ENCODE measurements around the gene LENG8.
"Not testable (repeated sequence)": the region's sequence is repeated elsewhere in the genome, so short reads cannot be mapped to it uniquely, and the experiment has no call there.

The LENG8 gene

GRCh38 chr19:54462047-54462654, 13.2 kb downstream of the LENG8 start:
- no peak for DNase-seq

DNA sequence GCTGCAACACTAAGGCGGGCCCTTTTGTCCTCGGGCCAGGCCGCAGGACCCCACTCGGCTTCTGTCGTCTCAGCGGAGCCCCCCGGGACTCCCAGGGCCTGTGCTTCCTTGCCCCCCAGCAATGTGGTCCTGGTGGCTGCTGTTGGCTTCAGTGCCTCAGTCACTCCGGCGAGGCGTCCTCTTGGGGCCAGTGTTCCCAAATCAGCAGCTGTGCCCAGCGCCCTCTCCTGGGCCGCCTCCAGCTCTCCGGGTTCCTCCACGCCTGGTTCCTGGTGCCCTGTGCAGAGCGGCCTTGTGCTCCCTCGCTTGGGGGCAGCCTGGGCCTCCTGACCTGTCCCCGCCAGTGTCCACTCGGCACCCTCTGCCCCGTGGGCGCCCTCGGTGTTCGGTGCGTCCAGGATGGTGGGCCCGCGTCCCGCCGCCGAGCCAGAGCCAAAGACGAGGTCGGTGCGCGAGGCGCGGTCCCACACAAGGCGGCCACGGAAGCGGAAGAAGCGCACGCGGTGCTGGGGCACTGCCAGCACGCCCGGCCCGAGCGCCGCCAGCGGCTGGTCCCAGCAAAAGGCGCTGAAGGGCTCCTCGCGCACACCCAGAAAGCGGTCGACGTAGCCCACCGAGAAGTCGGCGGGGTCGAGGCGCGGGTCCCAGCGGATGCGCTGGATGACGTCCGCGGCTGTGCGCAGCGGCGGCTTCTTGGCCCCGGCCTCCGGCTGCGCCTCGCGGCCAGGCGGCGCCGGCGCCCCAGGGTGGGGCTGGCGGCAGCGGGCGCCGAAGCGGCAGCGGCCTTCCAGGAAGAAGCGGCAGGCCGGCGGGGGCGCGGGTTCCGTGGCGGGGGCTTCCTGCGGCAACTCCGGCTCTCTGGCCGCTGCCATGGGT, 13.9 kb downstream of the LENG8 start:
- DNase-seq = peak; percentile 62 to 73

- peak; percentile 97 to 99 for DNase-seq
Measured at GRCh38 chr19:54463531-54464043, 14.6 kb downstream of the LENG8 start, which contains the start of gene LENG9. Gene LENG9 (minus strand): TSS chr19:54463778. CDS start chr19:54463526, 252 bp downstream.

DNA sequence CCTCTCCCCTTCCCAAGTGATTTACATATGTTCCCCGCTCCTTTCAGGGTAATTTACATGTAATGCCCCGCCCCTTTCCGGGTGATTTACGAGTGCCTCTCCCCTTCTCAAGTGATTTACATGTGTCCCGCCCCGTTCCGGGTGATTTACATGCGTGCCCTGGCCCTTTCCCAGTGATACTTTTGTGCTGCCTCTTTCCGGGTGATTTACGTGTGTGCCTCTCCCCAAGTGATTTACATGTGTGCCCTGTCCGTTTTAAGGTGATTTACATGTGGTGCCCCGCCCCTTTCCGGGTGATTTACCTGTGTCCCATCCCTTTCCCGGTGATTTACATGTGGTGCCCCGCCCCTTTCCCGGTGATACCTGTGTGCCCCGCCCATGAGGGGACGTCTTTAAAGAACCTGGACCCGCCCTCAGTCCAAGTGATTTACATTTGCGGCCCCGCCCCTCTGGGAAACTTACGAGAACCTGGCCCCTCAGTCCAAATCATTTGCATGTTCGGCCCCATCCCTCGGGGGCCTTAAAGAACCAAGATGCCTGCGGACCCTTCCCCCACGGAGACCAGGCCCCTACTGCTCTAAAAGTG, 15.1 kb downstream of the LENG8 start:
- peak; percentile 91 to 92 for DNase-seq

- peak; percentile 77 to 79 for DNase-seq
Measured at GRCh38 chr19:54464630-54465425, 15.8 kb downstream of the LENG8 start.

GRCh38 chr19:54465426-54466109, 16.6 kb downstream of the LENG8 start:
- DNase-seq = no peak

- not testable (repeated sequence) for DNase-seq
Measured at GRCh38 chr19:54466110-54466480, 17.1 kb downstream of the LENG8 start.

DNA sequence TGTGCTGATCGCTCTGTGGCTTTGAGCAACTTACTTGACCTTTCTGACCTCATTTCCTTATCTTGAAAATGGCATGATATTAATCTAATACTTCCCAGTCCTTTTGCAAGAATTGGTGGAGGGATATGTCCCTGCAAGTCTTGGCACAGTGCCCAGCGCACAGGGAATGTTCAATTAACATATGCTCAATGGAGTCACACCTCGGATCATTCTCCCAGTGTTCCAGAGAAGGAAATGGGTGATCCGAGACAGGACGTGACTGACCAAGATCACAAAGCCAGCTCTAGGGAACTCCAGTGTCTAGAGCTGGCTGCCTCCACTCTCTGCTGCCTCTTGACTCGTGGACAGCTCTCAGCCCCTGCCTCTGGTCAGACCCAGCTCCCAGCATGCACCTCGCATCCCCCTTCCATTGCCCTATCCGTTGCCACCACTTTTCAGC, 20.5 kb downstream of the LENG8 start:
- DNase-seq = no peak

GRCh38 chr19:54470276-54470887, 21.4 kb downstream of the LENG8 start:
- DNase-seq = no peak

DNA sequence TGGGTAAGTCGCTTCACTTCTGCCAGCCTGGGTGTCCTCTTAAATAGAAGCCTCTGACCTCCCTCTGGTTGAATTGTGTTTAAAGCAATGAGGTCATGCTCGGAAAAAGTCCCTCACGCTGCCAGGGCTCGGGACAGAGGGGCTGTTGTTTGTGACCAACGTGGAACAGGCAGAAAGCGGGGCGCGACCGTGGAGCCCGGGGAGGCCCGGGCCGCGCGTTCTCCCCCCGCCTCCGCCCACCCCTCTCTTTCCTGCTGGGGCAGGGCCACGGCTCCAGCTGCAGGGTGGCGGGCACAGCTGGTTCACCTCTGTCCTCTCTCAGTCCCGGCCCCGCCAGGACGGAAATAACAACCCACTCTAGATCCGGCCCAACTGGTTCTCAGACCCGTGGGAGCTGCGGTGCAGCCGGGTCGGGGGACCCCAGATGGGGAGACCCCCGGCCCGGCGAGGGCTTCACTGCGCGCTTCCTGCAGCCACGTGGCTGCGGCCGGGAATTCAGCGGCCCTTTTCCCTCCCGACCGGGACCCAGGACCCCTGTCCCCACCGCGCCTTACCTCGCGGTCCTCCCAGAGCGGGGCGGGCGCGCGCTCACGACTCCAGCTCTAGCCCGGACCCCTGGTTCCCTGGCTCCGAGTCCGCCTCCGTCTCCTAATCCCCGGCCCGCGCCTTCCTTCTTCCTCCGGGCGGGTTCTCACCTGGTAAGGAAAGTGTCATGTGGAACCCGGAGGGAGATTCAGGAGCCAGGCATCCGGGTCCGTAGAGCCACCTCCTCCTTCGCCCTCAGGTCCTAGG, 22.2 kb downstream of the LENG8 start:
- DNase-seq = no peak

DNA sequence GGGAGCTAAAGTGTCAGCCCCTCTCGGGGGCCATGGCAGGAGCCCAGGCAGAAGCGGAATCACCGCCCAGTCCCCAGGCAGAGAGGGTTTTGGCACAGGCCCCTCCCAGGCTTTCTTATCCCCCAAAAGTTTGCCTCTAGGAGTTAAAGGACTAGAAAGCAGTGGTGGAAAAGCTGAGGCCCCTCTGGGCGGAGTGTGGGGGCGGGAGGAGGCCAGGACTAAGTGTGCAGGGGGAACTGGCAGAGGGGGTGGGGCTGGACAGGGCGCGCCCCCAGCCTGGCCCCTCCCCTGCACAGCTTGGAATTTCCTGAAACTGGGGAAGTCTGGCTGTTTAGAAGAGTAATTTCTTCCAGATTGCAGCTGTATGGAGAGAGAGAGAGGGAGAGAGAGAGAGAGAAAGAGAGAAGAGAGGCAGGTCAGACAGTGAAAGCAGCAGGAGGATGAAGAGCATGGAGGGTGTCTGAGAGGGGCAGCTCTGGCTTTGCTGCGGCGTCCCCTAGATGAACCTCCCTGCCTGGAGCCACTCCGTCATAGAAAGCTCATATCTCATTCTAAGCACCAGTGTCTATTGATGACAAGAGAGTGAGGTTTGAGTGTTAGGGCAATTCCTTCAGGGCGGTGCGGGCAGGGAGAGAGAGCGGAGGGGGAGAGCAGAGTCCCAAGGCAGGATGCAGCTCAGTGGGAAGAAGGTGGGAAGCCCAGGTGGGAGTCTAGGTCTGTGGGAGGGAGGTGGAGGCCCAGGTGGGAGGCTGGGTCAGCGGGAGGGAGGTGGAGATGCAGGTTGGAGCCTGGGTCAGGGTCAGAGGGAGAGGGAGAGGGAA, 24.3 kb downstream of the LENG8 start, which contains the start of gene CDC42EP5:
TSS of gene CDC42EP5 (minus strand) at position 226 of the 821 bp plus-strand sequence. CDS start 7,749 bp downstream, outside the sequence.
- no peak for DNase-seq

- no peak for DNase-seq
Measured at GRCh38 chr19:54473892-54474372, 24.9 kb downstream of the LENG8 start.

- no peak for DNase-seq
Measured at GRCh38 chr19:54475706-54476105, 26.7 kb downstream of the LENG8 start.

DNA sequence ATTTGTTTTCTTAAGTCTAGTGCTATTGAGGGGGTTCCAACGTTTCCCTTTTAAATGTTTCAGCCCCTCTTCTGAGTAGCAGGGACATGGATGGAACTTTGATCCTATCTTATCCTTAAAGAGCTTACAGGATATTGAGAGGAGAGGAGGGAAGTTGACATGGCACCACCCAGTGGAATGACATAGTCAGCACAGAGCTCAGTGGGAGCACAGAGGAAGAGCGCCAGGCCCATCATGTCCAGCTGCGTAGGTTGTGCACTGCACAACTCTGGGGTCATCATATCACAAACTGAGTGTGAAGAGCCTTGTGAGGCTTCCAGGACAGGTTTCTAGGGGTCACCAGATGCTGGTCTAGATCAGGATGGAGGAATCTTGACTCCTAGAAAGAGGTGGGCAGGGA, 28.7 kb downstream of the LENG8 start:
- no peak for DNase-seq

- DNase-seq = peak; percentile 34 to 46
Measured at GRCh38 chr19:54478677-54479266, 29.8 kb downstream of the LENG8 start.

DNA sequence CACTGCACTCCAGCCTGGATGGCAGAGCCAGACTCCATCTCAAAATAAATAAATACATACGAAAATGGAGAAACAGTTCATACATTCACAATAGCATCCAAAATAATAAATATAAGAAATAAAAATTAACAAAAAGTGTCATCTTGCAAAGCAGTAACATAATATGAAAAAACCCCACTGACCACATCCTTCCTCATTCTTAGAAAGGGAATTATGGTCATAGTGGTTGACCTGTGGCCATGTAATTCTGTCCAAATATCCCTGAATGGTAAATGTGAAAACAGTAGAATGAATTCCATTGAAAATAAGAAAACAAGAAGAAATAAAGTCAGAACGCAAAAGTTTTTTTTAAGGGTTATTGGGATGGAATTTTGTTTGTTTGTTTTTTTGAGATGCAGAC, 31.1 kb downstream of the LENG8 start:
- DNase-seq = no peak

GRCh38 chr19:54481326-54481930, 32.4 kb downstream of the LENG8 start:
- peak; percentile 42 to 52 for DNase-seq

DNA sequence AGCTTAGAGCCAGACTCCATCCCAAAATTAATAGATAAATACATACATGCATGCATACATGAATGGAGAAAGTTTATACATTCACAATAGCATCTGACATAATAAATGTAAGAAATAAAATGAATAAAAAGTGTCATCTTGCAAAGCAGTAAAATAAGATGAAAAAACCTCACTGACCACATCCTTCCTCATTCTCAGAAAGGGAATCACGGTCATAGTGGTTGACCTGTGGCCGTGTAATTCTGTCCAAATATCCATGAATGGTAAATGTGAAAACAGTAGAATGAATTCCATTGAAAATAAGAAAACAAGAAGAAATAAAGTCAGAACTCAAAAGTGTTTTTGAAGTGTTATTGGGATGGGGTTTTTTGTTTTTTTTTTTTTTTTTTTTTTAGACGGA, 33.9 kb downstream of the LENG8 start:
- no peak for DNase-seq

DNA sequence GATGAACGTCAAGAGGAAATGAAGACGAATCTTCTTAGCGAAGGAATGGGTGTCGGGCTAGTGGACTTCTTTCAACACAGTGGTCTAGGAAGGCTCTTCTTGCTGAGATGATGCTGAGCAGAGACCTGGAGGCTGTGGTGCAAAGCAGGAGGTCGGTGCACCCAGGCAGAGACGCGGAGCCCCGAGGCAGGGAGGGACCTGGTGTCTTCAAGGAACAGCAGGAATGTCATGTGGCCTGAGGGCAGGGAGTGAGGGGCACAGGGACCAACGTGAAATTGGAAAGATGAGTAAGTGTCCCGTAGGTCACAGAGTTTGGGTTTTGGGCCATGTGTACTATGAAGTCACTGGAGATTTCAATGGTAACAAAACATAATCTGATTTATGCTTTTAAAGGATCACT, 35.5 kb downstream of the LENG8 start:
- no peak for DNase-seq
